C4-2B (cell line): ENCODE data around the gene SPOCK1.
"Not testable (repeated sequence)": the region's sequence is repeated elsewhere in the genome, so short reads cannot be mapped to it uniquely, and the experiment has no call there.

Experiments
- H3K27ac ChIP-seq: fragments of 450-650 bp; 2 replicates; pipeline ENCODE4 v1.5.1; 2017
- CTCF ChIP-seq: fragments of 450-650 bp; conservative IDR thresholded peaks from 2 replicates; pipeline ENCODE4 v1.5.1; 2017; ENCODE audit warnings: mild to moderate bottlenecking
- ZFX ChIP-seq: fragments of 450-650 bp; IDR thresholded peaks from 2 replicates; pipeline ENCODE4 v1.6.1; 2017

The SPOCK1 gene

GRCh38 chr5:137501846-137502406, 2.8 kb upstream of the SPOCK1 start:
- H3K27ac ChIP-seq = no peak overlapping the region
- TF ChIP-seq ZFX (no peak), CTCF (no peak)

- TF ChIP-seq CTCF = no peak
- TF ChIP-seq ZFX = no peak
- no peak overlapping the region for H3K27ac ChIP-seq
Measured at GRCh38 chr5:137501226-137501625, 2.1 kb upstream of the SPOCK1 start.

- TF ChIP-seq CTCF (no peak), ZFX (no peak)
- no peak overlapping the region for H3K27ac ChIP-seq
Measured at GRCh38 chr5:137500615-137501225, 1.6 kb upstream of the SPOCK1 start.

GRCh38 chr5:137499506-137499847, 351 bp upstream of the SPOCK1 start:
- TF ChIP-seq CTCF = peak; percentile 53
- H3K27ac ChIP-seq = not testable (repeated sequence)

- no peak for TF ChIP-seq CTCF
- TF ChIP-seq ZFX = no peak
- H3K27ac ChIP-seq = no peak overlapping the region
Measured at GRCh38 chr5:137498301-137498735, 808 bp downstream of the SPOCK1 start.

- TF ChIP-seq CTCF = no peak
- no peak for TF ChIP-seq ZFX
- H3K27ac ChIP-seq = no peak overlapping the region
Measured at GRCh38 chr5:137497396-137498290, 1.5 kb downstream of the SPOCK1 start.

GRCh38 chr5:137496919-137497318, 2.2 kb downstream of the SPOCK1 start:
- TF ChIP-seq CTCF (no peak), ZFX (no peak)

More at GRCh38 chr5:137496919-137497318, 2.2 kb downstream of the SPOCK1 start:
- H3K27ac ChIP-seq = no peak overlapping the region
